ENCODE measurements around the gene FAM241B. TPM values are rescaled to one million over a fixed set of nuclear protein-coding genes. Genes with fewer than 3 reads are reported as not detected.

The FAM241B gene
- total RNA-seq, 1 donor from 2014 or later: 12.5 TPM

GRCh38 chr10:69673521-69673920, 43.5 kb downstream of the FAM241B start:
- H3K4me1 Mint-ChIP-seq: peaks cover 4% of the 10 kb centered on the region
- H3K36me3 Mint-ChIP-seq (ENCODE audit: low read depth): no peaks in the 10 kb centered on the region
- TF ChIP-seq CTCF (conservative IDR thresholded peaks at IDR 0.05): no peak

GRCh38 chr10:69674786-69675185, 44.7 kb downstream of the FAM241B start:
- Mint-ChIP-seq H3K4me1 (peaks cover 4% of the 10 kb centered on the region), H3K36me3 (ENCODE audit: low read depth) (no peaks in the 10 kb centered on the region), H3K4me3 (no peak overlapping the region), H3K27ac (ENCODE audit: unreplicated experiment) (no peak overlapping the region), H3K9me3 (no peaks in the 10 kb centered on the region), H3K27me3 (ENCODE audit: low read depth) (peaks cover 25% of the 10 kb centered on the region)
- no peak for TF ChIP-seq CTCF (conservative IDR thresholded peaks at IDR 0.05)
- no peak for DNase-seq (ENCODE audit: low read depth, low spot score)

More at GRCh38 chr10:69673521-69673920, 43.5 kb downstream of the FAM241B start:
- peaks cover 24% of the 10 kb centered on the region for H3K27me3 Mint-ChIP-seq (ENCODE audit: low read depth)
- no peaks in the 10 kb centered on the region for H3K9me3 Mint-ChIP-seq
- no peak overlapping the region for H3K27ac Mint-ChIP-seq (ENCODE audit: unreplicated experiment)
- no peak overlapping the region for H3K4me3 Mint-ChIP-seq
- no peak for DNase-seq (ENCODE audit: low read depth, low spot score)

- Mint-ChIP-seq H3K27me3 (ENCODE audit: low read depth) (peaks cover 21% of the 10 kb centered on the region), H3K27ac (ENCODE audit: unreplicated experiment) (no peak overlapping the region), H3K4me3 (no peak overlapping the region), H3K9me3 (no peaks in the 10 kb centered on the region), H3K36me3 (ENCODE audit: low read depth) (no peaks in the 10 kb centered on the region), H3K4me1 (peaks cover 4% of the 10 kb centered on the region)
- DNase-seq (ENCODE audit: low read depth, low spot score): no peak
- TF ChIP-seq CTCF (conservative IDR thresholded peaks at IDR 0.05): no peak
Measured at GRCh38 chr10:69676301-69676700, 46.3 kb downstream of the FAM241B start.

GRCh38 chr10:69677985-69678654, 48.1 kb downstream of the FAM241B start:
- Mint-ChIP-seq H3K9me3 (no peaks in the 10 kb centered on the region), H3K4me1 (peaks cover 5% of the 10 kb centered on the region), H3K4me3 (no peak overlapping the region), H3K27me3 (ENCODE audit: low read depth) (peaks cover 21% of the 10 kb centered on the region), H3K27ac (ENCODE audit: unreplicated experiment) (no peak overlapping the region), H3K36me3 (ENCODE audit: low read depth) (no peaks in the 10 kb centered on the region)
- TF ChIP-seq CTCF (conservative IDR thresholded peaks at IDR 0.05): no peak
- no peak for DNase-seq (ENCODE audit: low read depth, low spot score)

GRCh38 chr10:69679736-69680135, 49.7 kb downstream of the FAM241B start:
- Mint-ChIP-seq H3K36me3 (ENCODE audit: low read depth) (no peaks in the 10 kb centered on the region), H3K4me3 (no peak overlapping the region), H3K27ac (ENCODE audit: unreplicated experiment) (no peak overlapping the region), H3K9me3 (no peaks in the 10 kb centered on the region), H3K27me3 (ENCODE audit: low read depth) (peaks cover 18% of the 10 kb centered on the region), H3K4me1 (peaks cover 15% of the 10 kb centered on the region)
- no peak for TF ChIP-seq CTCF (conservative IDR thresholded peaks at IDR 0.05)
- no peak for DNase-seq (ENCODE audit: low read depth, low spot score)
